Astrocyte of the hippocampus (primary cell): ENCODE measurements around the gene MRPL47.

Experiments
- DNase-seq: peaks from one replicate; pipeline ENCODE4 v3.0.0; 2011; ENCODE audit warnings: low read depth, low spot score

The MRPL47 gene

GRCh38 chr3:179591313-179591712 is 13.1 kb downstream of the MRPL47 start:
- DNase-seq, result no peak

GRCh38 chr3:179590669-179591068 is 13.8 kb downstream of the MRPL47 start:
- no peak for DNase-seq

- DNase-seq, result no peak
These were observed 15.3 kb downstream of the MRPL47 start for GRCh38 chr3:179589143-179589542.

GRCh38 chr3:179580992-179581391 is 23.4 kb downstream of the MRPL47 start:
- no peak for DNase-seq

GRCh38 chr3:179565496-179565895 is 38.9 kb downstream of the MRPL47 start:
- DNase-seq, result no peak

- DNase-seq, result peak; percentile 84
These were observed 41.1 kb downstream of the MRPL47 start for GRCh38 chr3:179563271-179563783.

GRCh38 chr3:179562591-179563270 is 41.7 kb downstream of the MRPL47 start, which contains the start of gene ACTL6A:
TSS of gene ACTL6A (plus strand) at chr3:179562926. CDS start at chr3:179563093, 167 bp downstream.
- peak; percentile 100 for DNase-seq

GRCh38 chr3:179560791-179561190 is 43.6 kb downstream of the MRPL47 start:
- no peak for DNase-seq

GRCh38 chr3:179558742-179559364 is 45.6 kb downstream of the MRPL47 start:
- peak; percentile 83 for DNase-seq

- no peak for DNase-seq
These were observed 52.9 kb downstream of the MRPL47 start for GRCh38 chr3:179551349-179552105.

GRCh38 chr3:179546814-179547241 is 57.6 kb downstream of the MRPL47 start:
- DNase-seq, result no peak

GRCh38 chr3:179544981-179545645 is 59.3 kb downstream of the MRPL47 start:
- peak; percentile 64 for DNase-seq

GRCh38 chr3:179542375-179542774 is 62.1 kb downstream of the MRPL47 start:
- DNase-seq, result no peak

- no peak for DNase-seq
These were observed 62.8 kb downstream of the MRPL47 start for GRCh38 chr3:179541596-179541995.

- DNase-seq, result no peak
These were observed 63.3 kb downstream of the MRPL47 start for GRCh38 chr3:179541094-179541493.
